Pancreas (tissue), 10 donors: ENCODE results near the gene EREG. TPM values are rescaled to one million over a fixed set of nuclear protein-coding genes. Genes with fewer than 3 reads are reported as not detected.
A peak's percentile ranks its signal among the peaks of the same experiment; 100 is the strongest.

ENCODE experiments used
- ATAC-seq, 4 donors: fragments of 200-7000 bp; cut with Tn5 transposase; one replicate each; pipeline versions ENCODE4 v1.8.0 to v1.9.1; 2020; ENCODE audit warnings: mild to moderate bottlenecking in 4 of 4, moderate library complexity in 4 of 4
- DNase-seq, 6 donors: peaks; one replicate each; pipeline ENCODE4 v3.0.0-alpha.2; 2020
- FAIRE-seq: peaks from 2 replicates; lab custom pipeline; 2012; peaks lifted over from hg19 to GRCh38; lab: Jason Lieb, UNC
- H3K27ac ChIP-seq, 4 donors: fragments of 200-600 bp; sonication (generic); 1 replicate in 3 of 4; 2 replicates in 1 of 4; pipeline versions ENCODE4 v1.5.0 to v1.8.0; 2020
- H3K27me3 ChIP-seq, 4 donors: fragments of 200-600 bp; one replicate each; pipeline ENCODE4 v1.8.0; 2021
- H3K36me3 ChIP-seq, 3 donors: fragments of 200-600 bp; sonication (generic) in 1 of 3; one replicate each; pipeline versions ENCODE4 v1.5.0 to v1.8.0; 2020 to 2021
- H3K4me1 ChIP-seq, 3 donors: fragments of 200-600 bp; one replicate each; pipeline ENCODE4 v1.8.0; 2021
- H3K4me3 ChIP-seq, 4 donors: fragments of 200-600 bp; sonication (generic) in 2 of 4; one replicate each; pipeline versions ENCODE4 v1.5.0 to v1.8.0; 2020 to 2021
- H3K9me3 ChIP-seq, 4 donors: fragments of 200-600 bp; one replicate each; pipeline ENCODE4 v1.8.0; 2021
- CTCF ChIP-seq, 4 donors: fragments of 200-600 bp; sonication (generic) in 3 of 4; IDR thresholded peaks; one replicate each; pipeline versions ENCODE4 v1.5.0 to v1.8.0; 2021; ENCODE audit warnings: antibody characterized with exemption in 4 of 4
- WGBS, 2 donors: extraction: QIAGEN DNeasy Blood & Tissue Kit; methylation state at CpG; one replicate each; pipeline ENCODE4 v1.1.7; 2013; 5-methylcytosine and 5-hydroxymethylcytosine counted together
- intact Hi-C, 3 donors: fragments of 100-400 bp; cut with DNase I; formaldehyde crosslinking; loops; one replicate each; pipeline versions ENCODE4 v1.11.1 to v1.14.2; 2022
- polyA plus RNA-seq, 2 donors: library from polyadenylated mRNA; stranded (reverse); fragments of 200-250 nt; gene quantifications; one replicate each; pipeline ENCODE4 v1.2.3, GENCODE V29; 2013
- total RNA-seq, 6 donors: library from RNA; stranded (reverse); fragmentation: NEBNext Ultra II Directional in 4 of 6; extraction: Animal tissue kit (Norgen Biotek cat#: 25700) in 4 of 6; gene quantifications; one replicate each; pipeline versions ENCODE4 v1.2.1 to v1.2.4, GENCODE V29; 2021 to 2023
- donor health status: healthy with polysubstance abuse.
- donor health status: DM: no; HTN: no; CAD: no; lungs with moderate emphysema.
- donor health status: DM: no; HTN: no; CAD: no.
- donor health status: control.
- donor health status: control.
- donor health status: Bipolar disorder and iron deficiency.
- donor health status: DM: yes; HTN: yes; CAD: no.
- donor health status: DM: no; HTN: no; CAD: no.
- donor health status: DM: no; HTN: no; CAD: no.
- donor health status: DM: yes; HTN: yes; CAD: no.

Gene EREG
- total and polyA plus RNA-seq, 8 donors, result 0.06 to 0.09 (median 0.09) TPM; not detected in 5

- DNase-seq (no peak), ATAC-seq (no peak), FAIRE-seq (no peak)
- Histone ChIP-seq H3K9me3 (no peaks in the 10 kb centered on the region), H3K4me3 (no peak overlapping the region), H3K27ac (no peak overlapping the region), H3K4me1 (no peaks in the 10 kb centered on the region), H3K36me3 (no peaks in the 10 kb centered on the region), H3K27me3 (no peaks in the 10 kb centered on the region)
- 70 to 82% methylated on average over 2 of the region's 2 CpGs for whole genome bisulfite sequencing, 2 donors
- TF ChIP-seq CTCF (IDR thresholded peaks at IDR 0.05), result no peak
- intact Hi-C loops, result loop anchor here in 2 of 3 donors (10.0 kb wide), 2 partner anchors 123 to 133 kb away; no protein-coding TSS in a partner anchor
Observed at GRCh38 chr4:74318276-74318675, 46.7 kb upstream of the EREG start.

GRCh38 chr4:74319470-74319869, 45.5 kb upstream of the EREG start:
- Histone ChIP-seq H3K27me3 (no peaks in the 10 kb centered on the region), H3K36me3 (no peaks in the 10 kb centered on the region), H3K4me1 (no peaks in the 10 kb centered on the region), H3K27ac (no peak overlapping the region), H3K9me3 (no peaks in the 10 kb centered on the region), H3K4me3 (no peak overlapping the region)
- no peak for TF ChIP-seq CTCF (IDR thresholded peaks at IDR 0.05)
- 61 to 62% methylated on average over 6 of the region's 6 CpGs for WGBS, 2 donors
- DNase-seq (no peak), ATAC-seq (no peak), FAIRE-seq (no peak)
- intact Hi-C loops, result loop anchor here in 2 of 3 donors (10.0 kb wide), 2 partner anchors 125 to 135 kb away; no protein-coding TSS in a partner anchor

- intact Hi-C loops, result no loop called here
- Histone ChIP-seq H3K36me3 (no peaks in the 10 kb centered on the region), H3K4me1 (no peaks in the 10 kb centered on the region), H3K27me3 (no peaks in the 10 kb centered on the region), H3K4me3 (no peak overlapping the region), H3K9me3 (no peaks in the 10 kb centered on the region), H3K27ac (no peak overlapping the region)
- FAIRE-seq, result no peak
- DNase-seq, result peak in 3 of 6 donors; percentile 11 to 54 (median 17)
- peak in 2 of 4 donors; percentile 10 to 16 for TF ChIP-seq CTCF (IDR thresholded peaks at IDR 0.05)
- WGBS, 2 donors, result 41 to 50% methylated on average over 4 of the region's 4 CpGs
- ATAC-seq, result peak; percentile 60 to 96 (median 92)
Observed at GRCh38 chr4:74320559-74321118, 44.3 kb upstream of the EREG start.

- Histone ChIP-seq H3K4me3 (no peak overlapping the region), H3K27ac (no peak overlapping the region), H3K4me1 (no peaks in the 10 kb centered on the region), H3K27me3 (no peaks in the 10 kb centered on the region), H3K9me3 (no peaks in the 10 kb centered on the region), H3K36me3 (no peaks in the 10 kb centered on the region)
- no peak for ATAC-seq
- TF ChIP-seq CTCF (IDR thresholded peaks at IDR 0.05), result no peak
- DNase-seq, result no peak
- WGBS, 2 donors, result 67 to 74% methylated on average over 3 of the region's 3 CpGs
- intact Hi-C loops, result no loop called here
- FAIRE-seq, result no peak
Observed at GRCh38 chr4:74322301-74322700, 42.6 kb upstream of the EREG start.

GRCh38 chr4:74323663-74324062, 41.3 kb upstream of the EREG start:
- Histone ChIP-seq H3K27ac (no peak overlapping the region), H3K4me3 (no peak overlapping the region), H3K4me1 (no peaks in the 10 kb centered on the region), H3K36me3 (no peaks in the 10 kb centered on the region), H3K9me3 (no peaks in the 10 kb centered on the region), H3K27me3 (no peaks in the 10 kb centered on the region)
- no peak for ATAC-seq
- FAIRE-seq, result no peak
- no peak for TF ChIP-seq CTCF (IDR thresholded peaks at IDR 0.05)
- DNase-seq, result no peak
- intact Hi-C loops, result no loop called here
- WGBS, 2 donors, result 62 to 75% methylated on average over 4 of the region's 4 CpGs
